HFF-Myc (cell line): ENCODE data around the gene PDE11A.
A peak's percentile ranks its signal among the peaks of the same experiment; 100 is the strongest.

ENCODE experiments used
- DNase-seq: peaks from one replicate; pipeline ENCODE4 v3.0.0-alpha.2; 2011; ENCODE audit warnings: low read depth; ENCODE audit errors: extremely low read depth
- H3K4me3 ChIP-seq: replicated peaks from 2 replicates; pipeline ENCODE4 v1.5.1; 2011; ENCODE audit warnings: low read depth, mild to moderate bottlenecking, control low read depth, low read length
- TF ChIP-seq, protein P1 (sequence below): IDR thresholded peaks from 2 replicates; pipeline ENCODE4 v1.5.1; 2012; ENCODE audit warnings: mild to moderate bottlenecking, low read depth, low read length, control low read depth; ENCODE audit errors: missing control alignments

The PDE11A gene

DNA sequence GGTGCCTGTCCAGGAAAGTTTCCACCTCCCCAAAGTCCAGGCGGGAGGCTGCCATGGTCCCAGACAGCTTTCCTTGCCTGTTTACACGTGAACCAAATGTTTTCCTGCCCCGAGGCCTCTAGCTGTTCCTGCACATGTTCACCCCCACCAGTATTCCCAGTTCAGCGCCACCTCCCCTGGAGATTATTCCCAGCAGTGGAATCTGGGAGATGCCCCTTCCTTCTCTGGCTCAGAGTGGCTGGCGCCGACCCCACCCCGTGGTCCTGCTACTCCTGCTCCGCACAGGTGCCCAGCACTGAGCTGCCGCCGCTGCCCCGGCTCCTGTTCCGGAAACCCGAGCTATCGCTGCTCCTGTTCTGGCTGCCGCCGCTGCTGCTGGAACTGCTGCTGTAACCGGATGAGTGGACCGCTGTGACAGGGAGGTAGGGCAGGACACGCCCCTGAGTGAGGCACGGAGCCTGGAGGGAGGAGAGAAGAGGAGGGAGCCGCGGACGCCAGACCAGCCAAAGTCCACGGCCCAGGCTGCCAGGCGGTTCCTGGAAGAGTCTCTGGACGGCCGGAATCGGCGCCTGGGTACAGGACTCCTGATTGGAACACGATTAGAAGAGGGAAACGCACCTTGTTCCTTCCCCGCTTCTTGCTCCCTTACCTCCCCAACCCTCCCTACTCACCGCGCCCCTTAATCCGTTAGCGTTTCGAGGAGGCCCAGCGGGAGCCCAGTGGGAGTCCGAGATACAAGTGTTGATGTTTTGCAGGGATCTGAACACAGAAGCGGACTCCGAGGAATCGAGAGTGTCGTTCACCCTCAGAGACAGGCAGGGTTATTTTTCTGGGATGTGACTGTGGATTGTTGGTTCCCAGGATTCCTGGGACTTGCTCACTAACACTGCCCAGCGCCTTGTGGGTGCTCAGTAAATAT is at the start of gene PDE11A:
Gene PDE11A, minus strand, starts transcription at position 395 of the 919 bp plus-strand sequence. Its CDS starts 340 bp downstream, at position 55.
- DNase-seq: peak; percentile 50
- TF ChIP-seq, protein P1, sequence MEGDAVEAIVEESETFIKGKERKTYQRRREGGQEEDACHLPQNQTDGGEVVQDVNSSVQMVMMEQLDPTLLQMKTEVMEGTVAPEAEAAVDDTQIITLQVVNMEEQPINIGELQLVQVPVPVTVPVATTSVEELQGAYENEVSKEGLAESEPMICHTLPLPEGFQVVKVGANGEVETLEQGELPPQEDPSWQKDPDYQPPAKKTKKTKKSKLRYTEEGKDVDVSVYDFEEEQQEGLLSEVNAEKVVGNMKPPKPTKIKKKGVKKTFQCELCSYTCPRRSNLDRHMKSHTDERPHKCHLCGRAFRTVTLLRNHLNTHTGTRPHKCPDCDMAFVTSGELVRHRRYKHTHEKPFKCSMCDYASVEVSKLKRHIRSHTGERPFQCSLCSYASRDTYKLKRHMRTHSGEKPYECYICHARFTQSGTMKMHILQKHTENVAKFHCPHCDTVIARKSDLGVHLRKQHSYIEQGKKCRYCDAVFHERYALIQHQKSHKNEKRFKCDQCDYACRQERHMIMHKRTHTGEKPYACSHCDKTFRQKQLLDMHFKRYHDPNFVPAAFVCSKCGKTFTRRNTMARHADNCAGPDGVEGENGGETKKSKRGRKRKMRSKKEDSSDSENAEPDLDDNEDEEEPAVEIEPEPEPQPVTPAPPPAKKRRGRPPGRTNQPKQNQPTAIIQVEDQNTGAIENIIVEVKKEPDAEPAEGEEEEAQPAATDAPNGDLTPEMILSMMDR: no peak
- H3K4me3 ChIP-seq: peak within 1 kb of the TSS; percentile 48

DNA sequence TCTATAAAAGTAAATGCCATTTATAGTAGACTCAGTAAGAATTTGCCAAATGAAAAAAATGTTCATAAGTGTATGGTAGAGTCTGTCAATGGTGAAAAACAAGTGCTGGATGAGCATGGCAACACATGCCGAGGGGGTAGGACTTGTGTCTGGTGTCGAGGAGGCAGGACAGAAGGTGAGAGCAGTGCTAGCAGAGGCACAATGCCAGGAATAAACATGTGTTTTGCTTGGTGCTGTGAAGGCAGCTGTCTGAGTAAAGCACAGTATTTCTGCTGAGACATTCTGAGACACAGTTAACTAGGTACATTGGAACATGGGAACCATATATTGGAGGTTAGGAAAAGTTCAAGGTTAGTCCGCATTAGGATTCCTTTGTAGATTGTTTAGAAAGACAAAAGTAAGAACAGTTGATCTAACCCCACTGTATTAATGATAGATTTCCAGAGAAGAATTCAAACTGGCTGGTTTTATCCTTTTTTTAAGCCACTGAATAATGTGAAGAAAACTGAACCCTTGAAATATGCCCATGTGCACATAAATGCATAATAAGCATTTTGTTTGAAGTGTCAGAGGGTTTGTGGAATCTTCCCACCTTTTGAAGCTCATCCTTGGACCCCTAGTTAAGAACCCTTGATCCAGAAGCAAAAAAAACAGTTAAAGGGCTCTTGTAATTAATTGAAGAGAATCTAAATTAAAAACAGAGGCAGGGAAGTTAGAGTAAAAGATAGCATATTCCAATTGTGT is 46.8 kb upstream of the PDE11A start:
- DNase-seq: no peak
- TF ChIP-seq, protein P1: no peak
- no peak overlapping the region for H3K4me3 ChIP-seq

DNA sequence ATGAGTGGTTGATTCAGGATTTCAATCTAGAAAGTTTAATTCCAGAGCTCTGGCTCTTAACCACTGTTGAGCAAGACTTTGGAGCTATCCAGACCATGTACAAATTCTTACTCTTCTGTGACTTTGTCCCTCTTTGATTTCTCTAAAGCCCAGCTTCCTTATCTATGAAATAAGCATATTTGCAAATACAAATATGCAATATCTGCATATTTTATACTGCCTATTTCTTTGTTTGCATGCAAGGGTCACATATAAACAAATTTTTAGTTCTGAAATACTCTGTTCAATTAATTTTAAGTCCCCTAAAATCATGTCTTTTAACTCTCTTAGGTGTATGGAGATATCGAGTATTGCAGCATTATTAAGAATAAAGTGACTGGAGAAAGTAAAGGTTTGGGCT is 45.1 kb upstream of the PDE11A start:
- TF ChIP-seq, protein P1: no peak
- no peak overlapping the region for H3K4me3 ChIP-seq
- no peak for DNase-seq

DNA sequence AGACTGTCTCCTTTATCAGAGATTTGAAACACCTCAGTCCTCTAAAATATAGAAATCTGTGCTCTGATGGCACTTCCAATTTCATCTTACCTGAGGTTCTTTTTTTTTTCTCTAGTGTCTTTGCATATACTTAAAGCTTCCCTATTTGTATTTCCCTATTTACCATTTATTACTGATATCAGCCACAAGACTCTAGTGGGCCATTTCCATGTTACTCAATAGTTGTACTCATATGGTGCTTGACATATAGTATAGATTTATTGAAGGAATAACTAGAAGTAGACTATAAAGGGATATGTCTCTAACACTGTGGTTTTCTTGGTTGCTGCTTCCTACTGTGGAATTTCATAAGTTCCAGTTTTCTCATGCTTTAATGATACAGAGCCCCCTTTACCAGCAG is 42.7 kb upstream of the PDE11A start:
- no peak overlapping the region for H3K4me3 ChIP-seq
- no peak for DNase-seq
- TF ChIP-seq, protein P1: no peak

DNA sequence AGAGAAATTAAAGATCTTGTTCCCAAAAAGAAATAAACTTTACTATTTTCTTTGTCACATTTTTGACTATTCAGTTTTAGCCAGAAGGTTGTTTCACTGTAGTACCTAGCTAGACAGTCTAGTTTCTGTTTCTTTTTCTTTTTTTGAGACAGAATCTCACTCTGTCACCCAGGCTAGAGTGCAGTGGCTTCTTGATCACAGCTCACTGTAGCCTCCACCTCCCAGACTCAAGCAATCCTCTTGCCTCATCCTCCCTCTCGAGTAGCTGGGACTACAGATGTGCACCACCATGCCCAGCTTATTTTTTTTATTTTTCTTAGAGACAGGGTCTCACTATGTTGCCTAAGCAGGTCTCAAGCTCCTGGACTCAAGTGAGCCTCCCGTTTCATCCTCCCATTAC is 41.9 kb upstream of the PDE11A start:
- TF ChIP-seq, protein P1: no peak
- no peak overlapping the region for H3K4me3 ChIP-seq
- DNase-seq: no peak

DNA sequence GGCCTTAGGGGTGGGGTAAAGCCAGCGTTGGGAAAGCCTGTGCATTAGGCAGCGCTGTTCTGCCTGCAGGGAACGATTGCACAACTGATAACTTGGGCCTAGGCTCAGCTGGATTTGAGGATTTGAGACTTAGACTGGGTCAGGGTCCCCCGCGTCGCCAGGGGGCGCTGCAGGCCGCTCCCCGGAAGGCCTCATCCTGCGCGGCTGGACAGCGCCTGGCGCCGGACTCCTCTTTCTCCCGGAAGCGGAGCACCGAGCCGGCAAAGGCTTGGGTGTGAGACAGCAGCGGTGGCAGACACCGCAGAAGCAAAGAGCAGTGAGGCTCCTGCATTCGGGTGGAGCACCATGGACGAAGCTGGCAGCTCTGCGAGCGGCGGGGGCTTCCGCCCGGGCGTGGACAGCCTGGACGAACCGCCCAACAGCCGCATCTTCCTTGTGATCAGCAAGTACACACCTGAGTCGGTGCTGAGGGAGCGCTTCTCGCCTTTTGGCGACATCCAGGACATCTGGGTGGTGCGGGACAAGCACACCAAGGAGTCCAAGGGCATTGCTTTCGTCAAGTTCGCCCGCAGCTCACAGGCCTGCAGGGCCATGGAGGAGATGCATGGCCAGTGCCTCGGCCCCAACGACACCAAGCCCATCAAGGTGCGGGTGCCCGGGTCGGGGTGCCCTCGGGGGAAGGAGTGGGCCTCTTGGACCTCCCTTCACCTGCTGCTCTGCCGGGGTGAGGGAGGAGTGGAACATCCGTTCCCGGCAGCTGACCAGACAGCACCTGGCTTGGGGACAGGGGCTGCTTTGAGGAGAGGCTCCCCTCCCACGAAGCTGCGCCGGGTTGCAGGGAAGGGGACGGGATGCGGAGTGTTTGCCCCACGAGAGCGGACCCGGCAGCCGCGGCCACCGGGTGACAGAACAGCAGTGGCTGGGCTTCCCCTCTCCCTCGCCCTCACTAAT is 39.9 kb upstream of the PDE11A start, which contains the start of gene RBM45:
Gene RBM45, plus strand, starts transcription at position 236 of the 951 bp plus-strand sequence. Its CDS starts 110 bp downstream, at position 346.
- TF ChIP-seq, protein P1: peak; percentile 99
- peak within 1 kb of the TSS; percentile 96 for H3K4me3 ChIP-seq
- DNase-seq: peak; percentile 75
